ENCODE data around the gene VEGFC. TPM values are rescaled to one million over a fixed set of nuclear protein-coding genes. Genes with fewer than 3 reads are reported as not detected.

The VEGFC gene
- total RNA-seq, 2 experiments from 2014 or later: not detected

- ATAC-seq (no peak), DNase-seq (no peak)
- intact Hi-C loops (cut with micrococcal nuclease): no loop called here
- Mint-ChIP-seq H3K27ac (no peak overlapping the region), H3K27me3 (no peaks in the 10 kb centered on the region), H3K9me3 (no peaks in the 10 kb centered on the region), H3K36me3 (ENCODE audit: low read depth) (no peaks in the 10 kb centered on the region), H3K4me3 (no peak overlapping the region), H3K4me1 (ENCODE audit: low read depth) (no peaks in the 10 kb centered on the region)
- POLR2A ChIA-PET: no interaction called here
- TF ChIP-seq CTCF (IDR thresholded peaks at IDR 0.05): no peak
- CTCF ChIA-PET: interaction anchor here (0.6 kb wide), 1 partner anchor 9 kb away, joined by 3 read pairs; no protein-coding TSS in a partner anchor
Measured at GRCh38 chr4:176675810-176676209, 116.9 kb downstream of the VEGFC start.

GRCh38 chr4:176671532-176671931 is 121.2 kb downstream of the VEGFC start:
- ATAC-seq (no peak), DNase-seq (no peak)
- Mint-ChIP-seq H3K27me3 (no peaks in the 10 kb centered on the region), H3K9me3 (no peaks in the 10 kb centered on the region), H3K36me3 (ENCODE audit: low read depth) (no peaks in the 10 kb centered on the region), H3K4me1 (ENCODE audit: low read depth) (no peaks in the 10 kb centered on the region), H3K4me3 (no peak overlapping the region), H3K27ac (no peak overlapping the region)
- no peak for TF ChIP-seq CTCF (IDR thresholded peaks at IDR 0.05)
- intact Hi-C loops (cut with micrococcal nuclease): no loop called here
- POLR2A ChIA-PET: no interaction called here
- CTCF ChIA-PET: no interaction called here

GRCh38 chr4:176668324-176668723 is 124.4 kb downstream of the VEGFC start:
- POLR2A ChIA-PET: no interaction called here
- Mint-ChIP-seq H3K4me1 (ENCODE audit: low read depth) (no peaks in the 10 kb centered on the region), H3K4me3 (no peak overlapping the region), H3K27ac (no peak overlapping the region), H3K9me3 (no peaks in the 10 kb centered on the region), H3K27me3 (no peaks in the 10 kb centered on the region), H3K36me3 (ENCODE audit: low read depth) (no peaks in the 10 kb centered on the region)
- DNase-seq: no peak
- CTCF ChIA-PET: no interaction called here
- intact Hi-C loops (cut with micrococcal nuclease): no loop called here
- ATAC-seq: no peak
- TF ChIP-seq CTCF (IDR thresholded peaks at IDR 0.05): no peak

DNA sequence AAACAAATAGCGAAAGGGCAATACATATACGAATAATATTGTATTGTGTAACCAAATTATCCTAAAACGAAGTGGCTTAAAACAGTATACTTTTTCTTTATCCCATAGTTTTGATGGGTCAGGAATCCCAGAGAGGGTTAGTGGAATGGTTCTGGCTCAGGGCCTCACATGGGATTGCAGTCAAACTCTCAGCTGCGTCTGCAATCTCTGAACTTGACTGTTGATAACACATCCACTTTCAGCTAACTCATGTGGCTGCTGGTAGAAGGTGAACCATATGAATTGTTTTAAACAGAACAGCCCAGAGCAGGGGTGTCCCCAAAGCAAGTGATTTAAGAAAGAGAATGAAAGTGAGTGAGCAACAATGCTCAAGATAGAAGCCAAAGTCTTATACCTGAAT is 127.8 kb downstream of the VEGFC start:
- no peaks in the 10 kb centered on the region for H3K4me1 Mint-ChIP-seq (ENCODE audit: low read depth)
- no peaks in the 10 kb centered on the region for H3K9me3 Mint-ChIP-seq
- H3K27me3 Mint-ChIP-seq: no peaks in the 10 kb centered on the region
- no peak overlapping the region for H3K4me3 Mint-ChIP-seq
- CTCF ChIA-PET: no interaction called here
- no peak for TF ChIP-seq CTCF (IDR thresholded peaks at IDR 0.05)
- DNase-seq: no peak
- ATAC-seq: no peak
- H3K27ac Mint-ChIP-seq: no peak overlapping the region
- no peaks in the 10 kb centered on the region for H3K36me3 Mint-ChIP-seq (ENCODE audit: low read depth)
- intact Hi-C loops (cut with micrococcal nuclease): no loop called here
- POLR2A ChIA-PET: no interaction called here

DNA sequence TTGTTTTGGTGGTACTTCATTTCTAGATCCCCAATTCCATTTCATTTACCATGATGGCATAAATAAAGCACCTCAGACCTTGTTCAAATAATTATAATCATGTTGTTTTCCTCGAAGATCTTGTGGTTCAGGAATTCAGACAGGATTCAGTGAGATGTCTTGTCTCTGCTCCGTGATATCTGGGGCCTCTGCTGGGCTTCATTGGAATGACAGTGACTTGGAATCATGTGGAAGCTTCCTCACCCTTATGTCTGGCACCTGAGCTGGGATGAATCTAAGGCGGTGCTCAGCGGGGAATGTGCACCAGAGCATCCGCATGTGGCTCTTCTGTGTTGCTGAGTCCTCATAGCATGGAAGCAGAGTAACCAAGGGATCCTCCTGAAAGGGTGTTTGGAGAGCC is 132.2 kb downstream of the VEGFC start:
- DNase-seq: no peak
- CTCF ChIA-PET: no interaction called here
- POLR2A ChIA-PET: no interaction called here
- no peak for ATAC-seq
- H3K4me1 Mint-ChIP-seq (ENCODE audit: low read depth): no peaks in the 10 kb centered on the region
- no peak overlapping the region for H3K27ac Mint-ChIP-seq
- no peaks in the 10 kb centered on the region for H3K9me3 Mint-ChIP-seq
- H3K4me3 Mint-ChIP-seq: no peak overlapping the region
- intact Hi-C loops (cut with micrococcal nuclease): no loop called here
- H3K36me3 Mint-ChIP-seq (ENCODE audit: low read depth): no peaks in the 10 kb centered on the region
- no peaks in the 10 kb centered on the region for H3K27me3 Mint-ChIP-seq
- no peak for TF ChIP-seq CTCF (IDR thresholded peaks at IDR 0.05)
